ENCODE data around the gene FIGN. TPM values are rescaled to one million over a fixed set of nuclear protein-coding genes. Genes with fewer than 3 reads are reported as not detected.

FIGN gene
- total and polyA plus RNA-seq, 9 of the 15 experiments (the other 6 are each of a cell fraction or from before 2014, with no cell fraction given) = 0.02 TPM; not detected in 8

GRCh38 chr2:163687217-163687616 lies 48.6 kb downstream of the FIGN start (continued):
- TF ChIP-seq ZBTB40 (IDR thresholded peaks at IDR 0.05) (no peak), ZBTB40 (CRISPR knock-in tag; IDR thresholded peaks at IDR 0.05) (no peak), MXI1 (IDR thresholded peaks at IDR 0.05; ENCODE audit: low read depth, low read length) (no peak)

Data from K562 (cell line).